ENCODE data around the gene NOS2.
A peak's percentile ranks its signal among the peaks of the same experiment; 100 is the strongest.

GRCh38 chr17:27747462-27748359, 52.6 kb downstream of the NOS2 start:
- TF ChIP-seq CTCF (optimal IDR thresholded peaks at IDR 0.05 in 1 of 3, IDR thresholded peaks at IDR 0.05 in 1 of 3, conservative IDR thresholded peaks at IDR 0.05 in 1 of 3; ENCODE audit: extremely low read depth in 1 of 3, insufficient read depth in 2 of 3, low read length in 3 of 3) (peak; percentile 30 to 46 (median 44)), EZH2 (IDR thresholded peaks at IDR 0.05; ENCODE audit: low read length) (no peak)
